Natural killer cell (primary cell): ENCODE data around the gene GPR18. TPM values are rescaled to one million over a fixed set of nuclear protein-coding genes. Genes with fewer than 3 reads are reported as not detected.
A peak's percentile ranks its signal among the peaks of the same experiment; 100 is the strongest.

Source experiments
- ATAC-seq, 3 donors: fragments of 150-1000 bp in 2 of 3; fragments of 200-7000 bp in 1 of 3; cut with Tn5 transposase; 1 replicate in 1 of 3; 2 replicates in 2 of 3; pipeline ENCODE4 v1.10.0; 2021; ENCODE audit warnings: mild to moderate bottlenecking in 2 of 3, moderate library complexity in 2 of 3
- DNase-seq, 2 donors: peaks; one replicate each; pipeline versions ENCODE4 v3.0.0 to v3.0.0-alpha.2; 2013 to 2021; ENCODE audit warnings: mixed read lengths in 1 of 2
- H3K27ac ChIP-seq: one replicate; pipeline ENCODE4 v1.5.1; 2013; ENCODE audit warnings: mild to moderate bottlenecking, low read length
- H3K27me3 ChIP-seq: one replicate; pipeline ENCODE4 v1.6.1; 2013; ENCODE audit warnings: low read length; ENCODE audit not compliant: control insufficient read depth, insufficient read depth
- H3K36me3 ChIP-seq: one replicate; pipeline ENCODE4 v1.6.1; 2013; ENCODE audit warnings: low read length; ENCODE audit not compliant: control insufficient read depth, insufficient read depth
- H3K4me1 ChIP-seq: one replicate; pipeline ENCODE4 v1.6.1; 2013; ENCODE audit warnings: low read length; ENCODE audit not compliant: control insufficient read depth, insufficient read depth
- H3K4me3 ChIP-seq: one replicate; pipeline ENCODE4 v1.5.1; 2013; ENCODE audit warnings: low read length
- H3K9me3 ChIP-seq: one replicate; pipeline ENCODE4 v1.6.1; 2013; ENCODE audit warnings: low read length; ENCODE audit not compliant: control insufficient read depth, insufficient read depth
- H3K27ac Mint-ChIP-seq, 2 donors: one replicate each; pipeline ENCODE4 v1.8.0; 2022; ENCODE audit warnings: mild to moderate bottlenecking in 2 of 2, mixed read lengths in 2 of 2, moderate library complexity in 1 of 2
- H3K27me3 Mint-ChIP-seq, 2 donors: one replicate each; pipeline ENCODE4 v1.8.0; 2022; ENCODE audit warnings: low read depth in 2 of 2, mixed read lengths in 2 of 2
- H3K36me3 Mint-ChIP-seq: one replicate; pipeline ENCODE4 v1.8.0; 2022; ENCODE audit warnings: mixed read lengths
- H3K4me1 Mint-ChIP-seq, 2 donors: one replicate each; pipeline ENCODE4 v1.8.0; 2022; ENCODE audit warnings: mixed read lengths in 2 of 2
- H3K4me3 Mint-ChIP-seq: one replicate; pipeline ENCODE4 v1.8.0; 2022; ENCODE audit warnings: mild to moderate bottlenecking, moderate library complexity, mixed read lengths
- H3K9me3 Mint-ChIP-seq, 2 donors: one replicate each; pipeline ENCODE4 v1.8.0; 2022; ENCODE audit warnings: mixed read lengths in 2 of 2
- WGBS: methylation state at CpG from one replicate; pipeline ENCODE4 v1.1.7; 2013; ENCODE audit warnings: missing lambda C conversion rate; ENCODE audit not compliant: insufficient coverage; 5-methylcytosine and 5-hydroxymethylcytosine counted together
- intact Hi-C: fragments of 100-400 bp; cut with micrococcal nuclease; formaldehyde crosslinking; loops from one replicate; pipeline ENCODE4 v1.14.2; 2022
- total RNA-seq, 4 donors: library from RNA; stranded (reverse); fragments of 120-200 nt in 1 of 4; gene quantifications; one replicate each; pipeline versions ENCODE4 v1.2.3 to v1.2.4, GENCODE V29; 2013 to 2022
- TF ChIP-seq, protein P1 (sequence below): fragments of 200-600 bp; IDR thresholded peaks from one replicate; pipeline ENCODE4 v1.8.0; 2022; ENCODE audit warnings: antibody characterized with exemption

The GPR18 gene
- total RNA-seq, 3 donors from 2014 or later (not counting 1 experiment from before 2014, with no cell fraction given), result 11.4 to 41.7 (median 25.5) TPM

DNA sequence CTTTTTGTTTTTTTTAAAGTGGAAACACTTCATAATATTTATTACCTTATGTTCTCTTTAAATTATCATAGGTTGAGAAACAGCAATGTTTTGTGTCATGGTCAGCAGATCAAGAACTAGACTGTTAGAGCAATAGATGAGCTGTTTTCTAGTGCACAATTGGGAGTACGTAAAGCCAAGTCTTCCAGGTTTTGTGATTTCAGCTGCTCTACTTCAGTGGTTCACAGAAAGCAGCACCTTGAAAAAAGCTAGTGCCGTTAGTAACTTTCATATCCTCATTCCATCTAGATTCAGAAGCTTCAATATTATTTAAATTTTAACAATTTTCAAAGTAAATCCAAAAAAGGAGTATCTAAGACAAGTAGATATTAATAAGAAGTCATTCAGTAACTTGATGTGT, 1.9 kb downstream of the GPR18 start:
- H3K4me1 Mint-ChIP-seq, result peaks cover 56 to 69% of the 10 kb centered on the region in 2 donors
- ATAC-seq, result no peak
- peak overlapping the region; percentile 87 to 97 for H3K27ac Mint-ChIP-seq
- no peaks in the 10 kb centered on the region for H3K27me3 Mint-ChIP-seq
- H3K9me3 Mint-ChIP-seq, result no peaks in the 10 kb centered on the region
- intact Hi-C loops, result no loop called here
- Histone ChIP-seq H3K4me1 (peaks cover 18% of the 10 kb centered on the region), H3K36me3 (peaks cover 25% of the 10 kb centered on the region), H3K9me3 (no peaks in the 10 kb centered on the region), H3K27me3 (no peaks in the 10 kb centered on the region), H3K4me3 (peak overlapping the region; percentile 78), H3K27ac (peak overlapping the region; percentile 78)
- TF ChIP-seq, protein P1, sequence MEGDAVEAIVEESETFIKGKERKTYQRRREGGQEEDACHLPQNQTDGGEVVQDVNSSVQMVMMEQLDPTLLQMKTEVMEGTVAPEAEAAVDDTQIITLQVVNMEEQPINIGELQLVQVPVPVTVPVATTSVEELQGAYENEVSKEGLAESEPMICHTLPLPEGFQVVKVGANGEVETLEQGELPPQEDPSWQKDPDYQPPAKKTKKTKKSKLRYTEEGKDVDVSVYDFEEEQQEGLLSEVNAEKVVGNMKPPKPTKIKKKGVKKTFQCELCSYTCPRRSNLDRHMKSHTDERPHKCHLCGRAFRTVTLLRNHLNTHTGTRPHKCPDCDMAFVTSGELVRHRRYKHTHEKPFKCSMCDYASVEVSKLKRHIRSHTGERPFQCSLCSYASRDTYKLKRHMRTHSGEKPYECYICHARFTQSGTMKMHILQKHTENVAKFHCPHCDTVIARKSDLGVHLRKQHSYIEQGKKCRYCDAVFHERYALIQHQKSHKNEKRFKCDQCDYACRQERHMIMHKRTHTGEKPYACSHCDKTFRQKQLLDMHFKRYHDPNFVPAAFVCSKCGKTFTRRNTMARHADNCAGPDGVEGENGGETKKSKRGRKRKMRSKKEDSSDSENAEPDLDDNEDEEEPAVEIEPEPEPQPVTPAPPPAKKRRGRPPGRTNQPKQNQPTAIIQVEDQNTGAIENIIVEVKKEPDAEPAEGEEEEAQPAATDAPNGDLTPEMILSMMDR, result no peak
- H3K36me3 Mint-ChIP-seq, result peaks cover 13% of the 10 kb centered on the region
- no peak for DNase-seq
- 2% methylated on average over 2 of the region's 2 CpGs for WGBS
- H3K4me3 Mint-ChIP-seq, result peak overlapping the region; percentile 81

DNA sequence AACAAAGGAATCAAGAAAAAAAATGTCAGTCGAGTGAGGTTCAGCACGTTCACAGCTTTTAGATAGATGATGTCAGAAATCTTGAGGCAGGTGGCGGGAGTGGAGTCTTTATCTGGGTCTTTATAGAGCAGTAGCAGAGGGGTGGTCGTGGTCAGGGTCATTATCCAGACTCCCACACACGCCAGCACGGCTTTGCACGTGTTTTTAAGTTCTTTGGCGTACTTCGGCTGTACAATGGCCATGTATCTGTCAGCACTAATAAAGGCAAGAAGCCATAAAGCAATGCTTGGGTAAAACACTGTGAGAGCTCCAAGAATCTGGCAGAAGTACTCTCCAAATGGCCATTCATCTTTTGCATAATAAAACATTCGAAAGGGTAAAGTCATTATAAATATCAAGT, 2.9 kb downstream of the GPR18 start:
- H3K9me3 ChIP-seq, result no peaks in the 10 kb centered on the region
- no peaks in the 10 kb centered on the region for H3K27me3 Mint-ChIP-seq
- H3K36me3 ChIP-seq, result peaks cover 25% of the 10 kb centered on the region
- peaks cover 60 to 70% of the 10 kb centered on the region in 2 donors for H3K4me1 Mint-ChIP-seq
- H3K4me1 ChIP-seq, result peaks cover 17% of the 10 kb centered on the region
- H3K9me3 Mint-ChIP-seq, result no peaks in the 10 kb centered on the region
- no peak for ATAC-seq
- H3K27ac Mint-ChIP-seq, result peak overlapping the region; percentile 87 to 97
- no peak overlapping the region for H3K27ac ChIP-seq
- no peak overlapping the region for H3K4me3 ChIP-seq
- 72% methylated on average over 9 of the region's 10 CpGs for WGBS
- no peaks in the 10 kb centered on the region for H3K27me3 ChIP-seq
- TF ChIP-seq, protein P1, result no peak
- DNase-seq, result no peak
- intact Hi-C loops, result no loop called here
- peaks cover 13% of the 10 kb centered on the region for H3K36me3 Mint-ChIP-seq
- H3K4me3 Mint-ChIP-seq, result peak overlapping the region; percentile 81

DNA sequence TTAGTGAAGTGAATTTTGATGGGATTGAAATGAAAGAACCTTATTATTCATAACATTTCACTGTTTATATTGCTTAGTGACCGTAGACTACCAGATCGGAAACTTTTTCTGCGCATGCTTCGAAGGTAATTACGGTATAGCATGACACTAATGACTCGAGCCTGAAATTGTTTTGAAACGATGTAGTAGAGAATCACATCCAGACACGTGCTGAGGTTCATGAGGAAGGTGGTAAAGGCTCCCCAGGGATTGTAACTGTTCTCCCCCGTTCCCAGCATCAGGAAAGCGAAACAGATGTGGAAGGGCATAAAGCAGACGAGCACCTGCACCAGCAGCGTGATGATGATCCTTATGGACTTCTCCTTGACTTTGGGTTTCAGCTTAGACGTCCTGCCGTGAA, 3.3 kb downstream of the GPR18 start:
- Histone ChIP-seq H3K36me3 (peaks cover 25% of the 10 kb centered on the region), H3K27ac (no peak overlapping the region), H3K27me3 (no peaks in the 10 kb centered on the region), H3K4me1 (peaks cover 12% of the 10 kb centered on the region), H3K4me3 (no peak overlapping the region), H3K9me3 (no peaks in the 10 kb centered on the region)
- intact Hi-C loops, result no loop called here
- 81% methylated on average over 14 of the region's 14 CpGs for WGBS
- H3K36me3 Mint-ChIP-seq, result peaks cover 13% of the 10 kb centered on the region
- H3K27me3 Mint-ChIP-seq, result no peaks in the 10 kb centered on the region
- peaks cover 59 to 70% of the 10 kb centered on the region in 2 donors for H3K4me1 Mint-ChIP-seq
- H3K4me3 Mint-ChIP-seq, result peak overlapping the region; percentile 81
- no peaks in the 10 kb centered on the region for H3K9me3 Mint-ChIP-seq
- TF ChIP-seq, protein P1, result no peak
- DNase-seq (no peak), ATAC-seq (no peak)
- H3K27ac Mint-ChIP-seq, result peak overlapping the region; percentile 87 to 97

DNA sequence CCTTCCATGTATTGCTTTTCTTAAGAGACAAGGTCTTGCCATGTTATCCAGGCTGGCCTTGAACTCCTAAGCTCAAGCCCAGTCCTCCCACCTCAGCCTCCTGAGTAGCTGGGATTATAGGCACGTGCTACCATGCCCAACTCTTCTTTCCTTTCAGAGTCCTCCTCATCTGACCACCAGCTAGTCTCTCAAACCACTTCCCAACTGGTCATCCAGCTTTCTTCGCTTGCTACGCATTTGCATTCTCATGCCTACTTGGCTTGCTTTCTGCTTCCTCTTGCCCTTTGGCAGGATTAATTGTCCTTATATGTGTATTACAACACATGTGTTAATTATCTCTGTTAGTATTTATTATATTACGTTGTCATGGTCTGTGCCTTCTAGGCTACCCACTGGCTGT, 6.3 kb downstream of the GPR18 start:
- no peak for DNase-seq
- Histone ChIP-seq H3K36me3 (peaks cover 25% of the 10 kb centered on the region), H3K4me1 (peaks cover 6% of the 10 kb centered on the region), H3K4me3 (no peak overlapping the region), H3K9me3 (no peaks in the 10 kb centered on the region), H3K27ac (no peak overlapping the region), H3K27me3 (no peaks in the 10 kb centered on the region)
- H3K4me3 Mint-ChIP-seq, result no peak overlapping the region
- WGBS, result 83% methylated on average over 3 of the region's 4 CpGs
- no peak for ATAC-seq
- intact Hi-C loops, result no loop called here
- H3K27me3 Mint-ChIP-seq, result no peaks in the 10 kb centered on the region
- no peaks in the 10 kb centered on the region for H3K9me3 Mint-ChIP-seq
- TF ChIP-seq, protein P1, result no peak
- peaks cover 22% of the 10 kb centered on the region for H3K36me3 Mint-ChIP-seq
- H3K4me1 Mint-ChIP-seq, result peaks cover 42 to 56% of the 10 kb centered on the region in 2 donors
- H3K27ac Mint-ChIP-seq, result peak overlapping the region; percentile 51 to 55
